ENCODE data around the gene RAB31.

RAB31 gene

GRCh38 chr18:9842448-9842847 lies 134.3 kb downstream of the RAB31 start:
- ChIA-PET CTCF (no interaction called here), POLR2A (no interaction called here)
- peaks cover 0 to 15% of the 10 kb centered on the region in 2 experiments; a peak in 1 of 3 replicates for H3K36me3 ChIP-seq (ENCODE audit: control insufficient read depth in 2 of 2, insufficient read depth in 1 of 2, low read length in 2 of 2)

More at GRCh38 chr18:9842448-9842847, 134.3 kb downstream of the RAB31 start:
- no peaks in the 10 kb centered on the region for H3K9me3 ChIP-seq (ENCODE audit: control insufficient read depth, insufficient read depth, low read depth, low read length)
- H3K4me3 ChIP-seq (ENCODE audit: low read depth, low read length) = no peak overlapping the region
- no peak overlapping the region for H3K27ac ChIP-seq (ENCODE audit: extremely low read depth, low read depth, low read length)
- H3K4me1 ChIP-seq (ENCODE audit: control insufficient read depth, insufficient read depth, low read length) = no peaks in the 10 kb centered on the region
- no peak for TF ChIP-seq ZNF280C (tag by site-specific recombination; IDR thresholded peaks at IDR 0.05)
- TF ChIP-seq ZNF292 (tag by site-specific recombination; IDR thresholded peaks at IDR 0.05; ENCODE audit: borderline replicate concordance, low read depth) = no peak
- no peak for TF ChIP-seq ZNF416 (tag by site-specific recombination; IDR thresholded peaks at IDR 0.05)
- no peak for TF ChIP-seq GFI1B (tag by site-specific recombination; IDR thresholded peaks at IDR 0.05)
- no peak for TF ChIP-seq SCRT1 (tag by site-specific recombination; IDR thresholded peaks at IDR 0.05; ENCODE audit: borderline replicate concordance)
- no peak for TF ChIP-seq ZNF26 (tag by site-specific recombination; IDR thresholded peaks at IDR 0.05)
- TF ChIP-seq ZNF133 (tag by site-specific recombination; IDR thresholded peaks at IDR 0.05) = no peak
- TF ChIP-seq ZNF529 (tag by site-specific recombination; IDR thresholded peaks at IDR 0.05; ENCODE audit: insufficient replicate concordance) = no peak
- TF ChIP-seq HOXD13 (CRISPR knock-in tag; IDR thresholded peaks at IDR 0.05; ENCODE audit: borderline replicate concordance) = no peak
- no peak for TF ChIP-seq PRDM10 (tag by site-specific recombination; IDR thresholded peaks at IDR 0.05)
- TF ChIP-seq KLF17 (tag by site-specific recombination; IDR thresholded peaks at IDR 0.05) = no peak
